Heart right ventricle (tissue), 16 donors: ENCODE results near the gene HOPX. TPM values are rescaled to one million over a fixed set of nuclear protein-coding genes. Genes with fewer than 3 reads are reported as not detected.

Source experiments
- ATAC-seq, 8 donors: fragments of 200-7000 bp; cut with Tn5 transposase; one replicate each; pipeline ENCODE4 v1.9.1; 2020; ENCODE audit warnings: mild to moderate bottlenecking in 8 of 8, moderate library complexity in 8 of 8, moderate number of reproducible peaks in 1 of 8
- DNase-seq, 2 donors: peaks; one replicate each; pipeline ENCODE4 v3.0.0-alpha.2; 2020
- H3K27ac ChIP-seq, 10 donors: fragments of 200-600 bp; sonication (generic) in 2 of 10; one replicate each; pipeline versions ENCODE4 v1.5.0 to v1.8.0; 2020 to 2022; ENCODE audit warnings: mild to moderate bottlenecking in 3 of 10
- H3K27me3 ChIP-seq, 7 donors: fragments of 200-600 bp; one replicate each; pipeline ENCODE4 v1.8.0; 2021 to 2022; ENCODE audit warnings: mild to moderate bottlenecking in 2 of 7
- H3K36me3 ChIP-seq, 9 donors: fragments of 200-600 bp; sonication (generic) in 1 of 9; one replicate each; pipeline versions ENCODE4 v1.5.0 to v1.8.0; 2020 to 2022; ENCODE audit warnings: mild to moderate bottlenecking in 2 of 9
- H3K4me1 ChIP-seq, 9 donors: fragments of 200-600 bp; sonication (generic) in 1 of 9; one replicate each; pipeline versions ENCODE4 v1.5.0 to v1.8.0; 2020 to 2022; ENCODE audit warnings: mild to moderate bottlenecking in 4 of 9
- H3K4me3 ChIP-seq, 10 donors: fragments of 200-600 bp; sonication (generic) in 2 of 10; one replicate each; pipeline versions ENCODE4 v1.5.0 to v1.8.0; 2020 to 2022; ENCODE audit warnings: mild to moderate bottlenecking in 7 of 10, moderate library complexity in 2 of 10
- H3K9me3 ChIP-seq, 11 donors: fragments of 200-600 bp in 10 of 11; sonication (generic) in 2 of 11; one replicate each; pipeline versions ENCODE4 v1.5.0 to v1.8.0; 2013 to 2022; ENCODE audit warnings: mild to moderate bottlenecking in 2 of 11, control low read depth in 1 of 11, moderate library complexity in 1 of 11
- WGBS, 2 donors: extraction: QIAGEN DNeasy Blood & Tissue Kit; methylation state at CpG; one replicate each; pipeline ENCODE4 v1.1.7; 2013; ENCODE audit warnings: inconsistent platforms in 1 of 2; 5-methylcytosine and 5-hydroxymethylcytosine counted together
- intact Hi-C, 10 donors: fragments of 100-400 bp; cut with DNase I; formaldehyde crosslinking; loops; one replicate each; pipeline versions ENCODE4 v1.11.1 to v1.14.2; 2022
- polyA plus RNA-seq, 2 donors: library from polyadenylated mRNA; stranded (reverse); fragments of 200-250 nt; gene quantifications; one replicate each; pipeline ENCODE4 v1.2.3, GENCODE V29; 2013
- total RNA-seq, 10 donors: library from RNA; stranded (reverse); fragmentation: NEBNext Ultra II Directional in 3 of 10; extraction: Animal tissue kit (Norgen Biotek cat#: 25700) in 3 of 10; gene quantifications; one replicate each; pipeline versions ENCODE4 v1.2.1 to v1.2.4, GENCODE V29; 2021 to 2023
- TF ChIP-seq, protein P1 (sequence below), 9 donors: fragments of 200-600 bp; sonication (generic) in 2 of 9; IDR thresholded peaks; one replicate each; pipeline versions ENCODE4 v1.5.0 to v1.8.0; 2021 to 2022; ENCODE audit warnings: antibody characterized with exemption in 9 of 9, mild to moderate bottlenecking in 5 of 9, moderate library complexity in 1 of 9
- donor health status: Arrhythmogenic right ventricular cardiomyopathy.
- donor health status: ischemic (EF 13 %, LVEDD 7.1; RV severe dilation, severe dysfunction).
- donor health status: healthy with polysubstance abuse.
- donor health status: DM: no; HTN: yes; CAD: no.
- donor health status: DM: no; HTN: no; CAD: no.
- donor health status: ischemic (EF 25% LVEDD 6.9; RV normal size, moderate dysfunction).
- donor health status: ischemic (EF 25% LVEDD 5.7; RV mildly dilated, moderate dysfunction).
- donor health status: healthy.
- donor health status: DM: yes; HTN: yes; CAD: no.
- donor health status: Ischemic cardiomyopathy.
- donor health status: ischemic (EF 35%, LVEDD 5.7; RV mildly dilated, moderate dysfunction).
- donor health status: nonischemic (EF 11% LVEDD 7.7; RV severe dilation, severe dysfunction).
- donor health status: DM: yes; HTN: yes; CAD: no.
- donor health status: PGD.
- donor health status: ischemic (EF 29% LVEDD 5.4; RV normal size, mild dysfunction).
- donor health status: nonischemic (EF 23%, LVEDD 6.1; RV moderate dilation, normal function).

Gene HOPX
- total and polyA plus RNA-seq, 12 donors: 0.39 to 90.9 (median 10.4) TPM

DNA sequence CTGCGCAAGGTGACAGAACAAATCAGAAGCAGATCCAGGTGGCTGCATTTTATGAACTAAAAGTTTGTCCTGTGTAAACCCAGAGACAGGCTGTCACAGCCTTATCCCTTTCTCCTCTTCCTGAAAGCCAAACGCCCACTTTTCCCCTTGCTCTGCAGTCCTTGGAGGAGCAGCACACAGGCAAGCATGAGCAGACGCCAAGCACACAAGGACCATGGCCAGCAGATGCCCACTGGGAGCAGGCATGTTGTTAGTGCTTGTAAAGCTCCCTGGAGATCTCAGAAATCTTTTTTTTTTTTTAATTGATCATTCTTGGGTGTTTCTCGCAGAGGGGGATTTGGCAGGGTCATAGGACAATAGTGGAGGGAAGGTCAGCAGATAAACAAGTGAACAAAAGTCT, 11.5 kb upstream of the HOPX start:
- intact Hi-C loops: no loop called here
- DNase-seq (no peak), ATAC-seq (no peak)
- TF ChIP-seq, protein P1, sequence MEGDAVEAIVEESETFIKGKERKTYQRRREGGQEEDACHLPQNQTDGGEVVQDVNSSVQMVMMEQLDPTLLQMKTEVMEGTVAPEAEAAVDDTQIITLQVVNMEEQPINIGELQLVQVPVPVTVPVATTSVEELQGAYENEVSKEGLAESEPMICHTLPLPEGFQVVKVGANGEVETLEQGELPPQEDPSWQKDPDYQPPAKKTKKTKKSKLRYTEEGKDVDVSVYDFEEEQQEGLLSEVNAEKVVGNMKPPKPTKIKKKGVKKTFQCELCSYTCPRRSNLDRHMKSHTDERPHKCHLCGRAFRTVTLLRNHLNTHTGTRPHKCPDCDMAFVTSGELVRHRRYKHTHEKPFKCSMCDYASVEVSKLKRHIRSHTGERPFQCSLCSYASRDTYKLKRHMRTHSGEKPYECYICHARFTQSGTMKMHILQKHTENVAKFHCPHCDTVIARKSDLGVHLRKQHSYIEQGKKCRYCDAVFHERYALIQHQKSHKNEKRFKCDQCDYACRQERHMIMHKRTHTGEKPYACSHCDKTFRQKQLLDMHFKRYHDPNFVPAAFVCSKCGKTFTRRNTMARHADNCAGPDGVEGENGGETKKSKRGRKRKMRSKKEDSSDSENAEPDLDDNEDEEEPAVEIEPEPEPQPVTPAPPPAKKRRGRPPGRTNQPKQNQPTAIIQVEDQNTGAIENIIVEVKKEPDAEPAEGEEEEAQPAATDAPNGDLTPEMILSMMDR (IDR thresholded peaks at IDR 0.05): no peak
- 50 to 65% methylated on average over 4 of the region's 4 CpGs for WGBS, 2 donors
- Histone ChIP-seq H3K27me3 (peaks cover 0 to 3% (median 0%) of the 10 kb centered on the region in 7 donors), H3K4me1 (no peaks in the 10 kb centered on the region), H3K27ac (no peak overlapping the region), H3K36me3 (no peaks in the 10 kb centered on the region), H3K9me3 (no peaks in the 10 kb centered on the region), H3K4me3 (no peak overlapping the region)

DNA sequence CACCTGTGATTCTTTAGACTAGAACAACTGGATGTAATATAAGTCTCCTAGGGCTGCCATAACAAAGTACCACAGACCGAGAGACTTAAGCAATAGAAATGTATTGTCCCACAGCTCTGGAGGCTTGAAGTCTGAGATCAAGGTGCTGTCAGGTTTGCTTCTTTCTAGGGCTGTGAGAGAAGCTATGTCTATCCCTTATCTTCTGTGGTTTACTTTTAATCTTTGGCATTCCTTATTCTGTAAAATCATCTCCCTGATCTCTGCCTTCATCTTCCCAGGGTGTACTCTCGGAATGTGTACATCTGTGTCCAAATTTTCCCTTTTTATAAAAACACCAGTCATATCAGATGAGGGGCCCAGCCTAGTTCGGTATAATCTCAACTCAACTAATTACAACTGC, 10.3 kb upstream of the HOPX start:
- TF ChIP-seq, protein P1 (IDR thresholded peaks at IDR 0.05): no peak
- no peak for ATAC-seq

DNA sequence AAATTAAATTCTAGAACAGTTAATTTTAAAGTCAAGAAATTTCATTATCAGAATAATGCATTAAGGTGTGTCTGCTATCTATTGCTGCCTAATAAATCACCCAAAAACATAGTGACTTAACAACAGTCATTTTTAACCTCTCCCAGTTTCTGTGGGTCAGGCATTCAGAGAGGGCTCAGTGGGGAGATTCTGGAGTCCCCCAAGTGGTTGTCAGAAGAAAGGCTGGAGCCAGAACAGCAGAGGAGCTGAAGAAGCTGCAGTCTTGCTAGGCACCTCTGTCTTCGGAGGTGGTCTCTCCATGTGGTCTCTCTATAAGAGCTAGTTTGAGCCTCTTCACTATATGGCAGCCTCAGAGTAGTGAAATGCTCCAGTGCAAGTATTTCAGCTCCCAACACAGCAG, 9.3 kb upstream of the HOPX start:
- 84 to 85% methylated on average over 1 of the region's 1 CpG for WGBS, 2 donors
- Histone ChIP-seq H3K4me1 (no peaks in the 10 kb centered on the region), H3K9me3 (no peaks in the 10 kb centered on the region), H3K4me3 (no peak overlapping the region), H3K27me3 (peaks cover 0 to 3% (median 0%) of the 10 kb centered on the region in 7 donors), H3K27ac (no peak overlapping the region), H3K36me3 (no peaks in the 10 kb centered on the region)
- intact Hi-C loops: no loop called here
- ATAC-seq (no peak), DNase-seq (no peak)
- TF ChIP-seq, protein P1 (IDR thresholded peaks at IDR 0.05): no peak

More for the DNA sequence above, 10.3 kb upstream of the HOPX start:
- no peak overlapping the region for H3K27ac ChIP-seq
- no peaks in the 10 kb centered on the region for H3K36me3 ChIP-seq
- 63 to 65% methylated on average over 3 of the region's 3 CpGs for WGBS, 2 donors
- no peaks in the 10 kb centered on the region for H3K4me1 ChIP-seq
- no peaks in the 10 kb centered on the region for H3K9me3 ChIP-seq
- intact Hi-C loops: no loop called here
- DNase-seq: no peak
- peaks cover 0 to 3% (median 0%) of the 10 kb centered on the region in 7 donors for H3K27me3 ChIP-seq
- no peak overlapping the region for H3K4me3 ChIP-seq

DNA sequence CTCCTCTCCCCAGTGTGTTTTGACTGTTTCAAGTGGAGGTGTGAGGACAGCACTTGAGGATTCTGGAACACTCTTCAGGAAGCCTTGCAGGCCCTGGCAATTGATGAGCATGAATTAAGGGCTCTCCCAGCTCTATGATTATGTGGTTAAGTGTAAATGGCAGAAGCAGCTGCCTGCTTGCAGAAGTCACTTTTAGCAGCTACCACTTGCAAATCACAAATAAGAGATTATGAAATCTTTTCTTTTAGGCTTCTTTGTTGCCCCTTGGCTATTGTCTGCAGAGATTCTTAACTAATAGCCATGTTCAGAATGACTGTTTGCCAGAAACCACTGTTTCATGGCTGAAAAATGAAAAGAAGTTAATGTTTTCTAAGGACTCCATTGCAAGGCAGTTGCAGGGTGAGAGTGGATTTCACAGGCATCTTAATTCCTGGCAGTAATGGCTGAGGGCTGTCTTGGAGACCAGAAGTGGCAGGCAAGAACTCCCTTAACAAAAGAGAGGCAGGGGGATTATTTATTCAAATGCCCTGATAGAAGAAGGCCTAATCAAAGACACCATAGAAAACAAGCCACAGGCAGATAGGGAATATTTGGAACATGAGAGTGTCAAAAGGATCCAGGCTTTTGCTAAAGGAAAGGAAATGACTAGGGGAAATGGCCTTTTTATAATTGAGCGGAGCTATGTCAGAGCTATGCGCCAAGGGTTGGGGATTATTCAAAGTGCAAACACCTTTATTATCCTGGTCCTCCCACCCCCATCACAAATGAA, 8.3 kb upstream of the HOPX start:
- Histone ChIP-seq H3K27ac (no peak overlapping the region), H3K4me3 (no peak overlapping the region), H3K27me3 (peaks cover 0 to 8% (median 0%) of the 10 kb centered on the region in 7 donors), H3K4me1 (peaks cover 0 to under 1% (median 0%) of the 10 kb centered on the region in 9 donors), H3K9me3 (no peaks in the 10 kb centered on the region), H3K36me3 (no peaks in the 10 kb centered on the region)
- TF ChIP-seq, protein P1 (IDR thresholded peaks at IDR 0.05): no peak
- ATAC-seq: no peak
- no peak for DNase-seq
- intact Hi-C loops: no loop called here
- 62 to 68% methylated on average over 2 of the region's 2 CpGs for WGBS, 2 donors
